Neural cell (in vitro differentiated cells): ENCODE results near the gene C7orf57. TPM values are rescaled to one million over a fixed set of nuclear protein-coding genes. Genes with fewer than 3 reads are reported as not detected.

Experiments used
- H2AFZ ChIP-seq: fragments of 200-600, 300-800 bp; sonication (generic), shearing (Covaris generic); 2 replicates; pipeline ENCODE4 v1.6.0; 2014; ENCODE audit warnings: low read depth, mild to moderate bottlenecking, antibody characterized with exemption, low read length, moderate library complexity
- H3F3A ChIP-seq: fragments of 200-600 bp; shearing (Covaris generic); 2 replicates; pipeline ENCODE4 v1.6.1; 2016; ENCODE audit warnings: mild to moderate bottlenecking, moderate library complexity, mixed read lengths, antibody characterized with exemption, low read length; ENCODE audit not compliant: insufficient read depth, poor library complexity, severe bottlenecking
- H3K27ac ChIP-seq: fragments of 200-600, 300-800 bp; sonication (generic), shearing (Covaris generic); 2 replicates; pipeline ENCODE4 v1.5.1; 2014; ENCODE audit warnings: mild to moderate bottlenecking, low read length, moderate library complexity
- H3K27me3 ChIP-seq: fragments of 300-800, 200-600 bp; sonication (generic), shearing (Covaris generic); 2 replicates; pipeline ENCODE4 v1.6.0; 2014; ENCODE audit warnings: mild to moderate bottlenecking, low read depth, low read length, moderate library complexity; ENCODE audit not compliant: insufficient read depth
- H3K36me3 ChIP-seq: fragments of 300-800, 200-600 bp; sonication (generic), shearing (Covaris generic); 2 replicates; pipeline ENCODE4 v1.5.1; 2014; ENCODE audit warnings: mild to moderate bottlenecking, antibody characterized with exemption, low read length, moderate library complexity; ENCODE audit not compliant: insufficient read depth
- H3K4me2 ChIP-seq: fragments of 300-800, 200-600 bp; sonication (generic), shearing (Covaris generic); 2 replicates; pipeline ENCODE4 v1.6.0; 2014; ENCODE audit warnings: mild to moderate bottlenecking, low read length
- H3K4me3 ChIP-seq: fragments of 300-800, 200-600 bp; sonication (generic), shearing (Covaris generic); 2 replicates; pipeline ENCODE4 v1.5.1; 2014; ENCODE audit warnings: mild to moderate bottlenecking, low read length, moderate library complexity
- H3K79me2 ChIP-seq: fragments of 200-600 bp; shearing (Covaris generic); replicated peaks from 2 replicates; pipeline ENCODE4 v1.6.0; 2014; ENCODE audit warnings: mild to moderate bottlenecking, low read length, moderate library complexity; ENCODE audit not compliant: insufficient read depth
- H3K9ac ChIP-seq: fragments of 300-800, 200-600 bp; sonication (generic), shearing (Covaris generic); 2 replicates; pipeline ENCODE4 v1.6.1; 2016; ENCODE audit warnings: mild to moderate bottlenecking, low read length, mixed read lengths
- H3K9me2 ChIP-seq: fragments of 200-600 bp; shearing (Covaris generic); 2 replicates; pipeline ENCODE4 v1.6.1; 2016; ENCODE audit warnings: mild to moderate bottlenecking, low read length, mixed read lengths; ENCODE audit not compliant: insufficient read depth
- H3K9me3 ChIP-seq: fragments of 200-600, 300-800 bp; sonication (generic), shearing (Covaris generic); 2 replicates; pipeline ENCODE4 v1.6.1; 2016; ENCODE audit warnings: mild to moderate bottlenecking, mixed run types, low read length, moderate library complexity, mixed read lengths
- H4K20me1 ChIP-seq: fragments of 200-600 bp; shearing (Covaris generic); 2 replicates; pipeline ENCODE4 v1.6.1; 2016; ENCODE audit warnings: mild to moderate bottlenecking, mixed run types; ENCODE audit not compliant: insufficient read depth
- EP300 ChIP-seq: fragments of 450-650 bp; conservative IDR thresholded peaks from 2 replicates; pipeline ENCODE4 v1.6.1; 2014; ENCODE audit warnings: antibody characterized with exemption, mild to moderate bottlenecking, moderate library complexity; ENCODE audit not compliant: poor library complexity, severe bottlenecking
- EZH2 ChIP-seq: fragments of 200-600, 300-800 bp; shearing (Covaris generic), sonication (generic); IDR thresholded peaks from 2 replicates; pipeline ENCODE4 v1.6.1; 2014; ENCODE audit warnings: antibody characterized with exemption, low read length, borderline replicate concordance, mild to moderate bottlenecking; ENCODE audit not compliant: insufficient read depth, poor library complexity, severe bottlenecking
- MXI1 ChIP-seq: fragments of 450-650 bp; conservative IDR thresholded peaks from 2 replicates; pipeline ENCODE4 v1.6.1; 2014; ENCODE audit warnings: antibody characterized with exemption, mild to moderate bottlenecking; ENCODE audit not compliant: poor library complexity, severe bottlenecking
- POLR2AphosphoS5 ChIP-seq: IDR thresholded peaks from 2 replicates; pipeline ENCODE4 v1.6.1; 2012
- RAD21 ChIP-seq: fragments of 450-650 bp; conservative IDR thresholded peaks from 2 replicates; pipeline ENCODE4 v1.6.1; 2014; ENCODE audit warnings: antibody characterized with exemption, mild to moderate bottlenecking, moderate library complexity
- REST ChIP-seq: IDR thresholded peaks from 2 replicates; pipeline ENCODE4 v1.6.1; 2012; ENCODE audit warnings: borderline replicate concordance
- SMC3 ChIP-seq: fragments of 450-650 bp; conservative IDR thresholded peaks from 2 replicates; pipeline ENCODE4 v1.6.1; 2014; ENCODE audit warnings: antibody characterized with exemption, mild to moderate bottlenecking, moderate library complexity; ENCODE audit not compliant: poor library complexity
- TAF1 ChIP-seq: IDR thresholded peaks from 2 replicates; pipeline ENCODE4 v1.6.1; 2012; ENCODE audit warnings: low read depth
- polyA plus RNA-seq: library from polyadenylated mRNA; depleted of rRNA; stranded (reverse); fragments of >200 nt; gene quantifications from 2 replicates; pipeline ENCODE4 v1.2.3, GENCODE V29; 2014
- TF ChIP-seq, protein P1 (sequence below): fragments of 450-650 bp; IDR thresholded peaks from 2 replicates; pipeline ENCODE4 v1.5.1; 2014; ENCODE audit warnings: antibody characterized with exemption, mild to moderate bottlenecking, moderate library complexity; ENCODE audit not compliant: poor library complexity, severe bottlenecking

The C7orf57 gene
- polyA plus RNA-seq, 1 donor from 2014 or later = not detected

- TF ChIP-seq SMC3 = no peak
- TF ChIP-seq, protein P1, sequence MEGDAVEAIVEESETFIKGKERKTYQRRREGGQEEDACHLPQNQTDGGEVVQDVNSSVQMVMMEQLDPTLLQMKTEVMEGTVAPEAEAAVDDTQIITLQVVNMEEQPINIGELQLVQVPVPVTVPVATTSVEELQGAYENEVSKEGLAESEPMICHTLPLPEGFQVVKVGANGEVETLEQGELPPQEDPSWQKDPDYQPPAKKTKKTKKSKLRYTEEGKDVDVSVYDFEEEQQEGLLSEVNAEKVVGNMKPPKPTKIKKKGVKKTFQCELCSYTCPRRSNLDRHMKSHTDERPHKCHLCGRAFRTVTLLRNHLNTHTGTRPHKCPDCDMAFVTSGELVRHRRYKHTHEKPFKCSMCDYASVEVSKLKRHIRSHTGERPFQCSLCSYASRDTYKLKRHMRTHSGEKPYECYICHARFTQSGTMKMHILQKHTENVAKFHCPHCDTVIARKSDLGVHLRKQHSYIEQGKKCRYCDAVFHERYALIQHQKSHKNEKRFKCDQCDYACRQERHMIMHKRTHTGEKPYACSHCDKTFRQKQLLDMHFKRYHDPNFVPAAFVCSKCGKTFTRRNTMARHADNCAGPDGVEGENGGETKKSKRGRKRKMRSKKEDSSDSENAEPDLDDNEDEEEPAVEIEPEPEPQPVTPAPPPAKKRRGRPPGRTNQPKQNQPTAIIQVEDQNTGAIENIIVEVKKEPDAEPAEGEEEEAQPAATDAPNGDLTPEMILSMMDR = no peak
- no peak for TF ChIP-seq RAD21
- no peak for TF ChIP-seq EP300
- Histone ChIP-seq H3K4me2 (no peak overlapping the region), H4K20me1 (no peaks in the 10 kb centered on the region), H3K9ac (no peak overlapping the region), H3K79me2 (no peaks in the 10 kb centered on the region), H3K9me2 (no peaks in the 10 kb centered on the region), H3K4me3 (no peak overlapping the region), H3F3A (no peaks in the 10 kb centered on the region), H3K27me3 (no peaks in the 10 kb centered on the region), H3K9me3 (no peaks in the 10 kb centered on the region), H3K36me3 (no peaks in the 10 kb centered on the region), H3K27ac (no peak overlapping the region), H2AFZ (no peak overlapping the region)
Measured at GRCh38 chr7:48107926-48108472, 72.7 kb downstream of the C7orf57 start.

GRCh38 chr7:48108959-48109847 lies 73.9 kb downstream of the C7orf57 start:
- H3K27me3 ChIP-seq = no peaks in the 10 kb centered on the region
- no peak overlapping the region for H3K4me2 ChIP-seq
- H3F3A ChIP-seq = no peaks in the 10 kb centered on the region
- H3K27ac ChIP-seq = no peak overlapping the region
- TF ChIP-seq EP300 (no peak), SMC3 (no peak), TAF1 (no peak), RAD21 (no peak), EZH2 (no peak), POLR2AphosphoS5 (no peak), REST (no peak), MXI1 (no peak)
- TF ChIP-seq, protein P1 = no peak
- H3K9ac ChIP-seq = no peak overlapping the region
- no peak overlapping the region for H2AFZ ChIP-seq
- no peaks in the 10 kb centered on the region for H3K36me3 ChIP-seq
- no peaks in the 10 kb centered on the region for H3K9me2 ChIP-seq
- no peak overlapping the region for H3K4me3 ChIP-seq
- no peaks in the 10 kb centered on the region for H3K79me2 ChIP-seq
- no peaks in the 10 kb centered on the region for H3K9me3 ChIP-seq
- H4K20me1 ChIP-seq = no peaks in the 10 kb centered on the region
